ENCODE results near the gene VAV3. TPM values are rescaled to one million over a fixed set of nuclear protein-coding genes. Genes with fewer than 3 reads are reported as not detected.
A peak's percentile ranks its signal among the peaks of the same experiment; 100 is the strongest.

VAV3 gene
- total RNA-seq, 5 donors from 2014 or later (not counting 1 experiment from before 2014, with no cell fraction given): 3.7 to 13.4 (median 4.6) TPM

DNA sequence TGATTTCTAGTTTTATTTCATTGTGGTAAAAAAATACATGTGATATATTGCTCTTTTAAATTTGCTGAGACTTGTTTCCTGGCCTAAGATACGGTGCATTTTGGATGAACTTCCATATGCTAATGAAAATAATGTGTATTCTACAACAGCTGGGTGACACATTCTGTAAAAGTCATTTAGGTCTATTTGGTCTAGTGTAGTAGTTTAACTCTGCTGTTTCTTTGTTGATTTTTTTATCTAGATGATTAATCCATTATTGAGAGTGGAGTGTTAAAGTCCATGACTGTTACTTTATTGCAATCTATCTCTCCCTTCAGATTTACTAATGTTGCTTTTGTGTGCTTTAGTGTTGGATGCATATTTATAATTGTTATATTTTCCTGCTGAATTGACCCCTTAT, 161.4 kb downstream of the VAV3 start:
- WGBS (ENCODE audit: insufficient coverage): 86% methylated on average over 1 of the region's 1 CpG
- H3K27me3 ChIP-seq (replicated peaks in 1 of 2; ENCODE audit: control insufficient read depth in 2 of 2, extremely low read depth in 1 of 2, insufficient read depth in 2 of 2, low read length in 1 of 2): no peaks in the 10 kb centered on the region
- CTCF ChIA-PET: no interaction called here
- no peak for ATAC-seq (replicated peaks in 1 of 4)
- H3K9me3 Mint-ChIP-seq: peaks cover 0 to 10% (median 0%) of the 10 kb centered on the region in 3 donors
- no peaks in the 10 kb centered on the region for H3K36me3 Mint-ChIP-seq
- no peaks in the 10 kb centered on the region for H3K9me3 ChIP-seq
- no peak overlapping the region for H3K4me3 Mint-ChIP-seq
- H3K4me1 ChIP-seq (ENCODE audit: control insufficient read depth in 1 of 2, extremely low read depth in 1 of 2, insufficient read depth in 2 of 2, low read length in 2 of 2): peaks cover 7 to 27% of the 10 kb centered on the region in 2 experiments
- H3K4me1 Mint-ChIP-seq: peaks cover 32 to 43% (median 41%) of the 10 kb centered on the region in 3 donors
- H3K36me3 ChIP-seq (ENCODE audit: control insufficient read depth in 2 of 2, extremely low read depth in 1 of 2, insufficient read depth in 1 of 2, low read length in 1 of 2): no peaks in the 10 kb centered on the region
- no peak overlapping the region for H3K4me3 ChIP-seq (ENCODE audit: control insufficient read depth in 1 of 2, extremely low read depth in 1 of 2, low read length in 1 of 2)
- POLR2A ChIA-PET: no interaction called here
- peak overlapping the region in 1 of 2 donors; percentile 50 for H3K27ac Mint-ChIP-seq
- DNase-seq: no peak
- no peaks in the 10 kb centered on the region for H3K27me3 Mint-ChIP-seq
- H3K27ac ChIP-seq (ENCODE audit: low read length): no peak overlapping the region

DNA sequence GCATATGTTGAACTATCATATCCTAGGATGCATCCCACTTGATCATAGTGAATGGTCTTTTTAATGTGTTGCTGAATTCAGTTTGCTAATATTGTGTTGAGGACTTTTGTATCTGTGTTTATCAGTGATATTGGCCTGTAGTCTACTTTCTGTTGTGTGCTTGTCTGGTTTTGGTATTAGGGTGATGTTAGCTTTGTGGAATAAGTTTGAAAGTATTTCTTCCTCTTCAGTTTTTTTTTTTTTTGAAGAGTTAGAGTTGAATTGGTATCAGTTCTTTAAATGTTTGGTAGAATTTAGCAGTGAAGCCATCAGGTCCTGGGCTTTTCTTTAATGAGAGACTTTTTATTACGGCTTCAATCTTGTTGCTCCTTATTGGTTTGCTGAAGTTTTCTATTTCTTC, 162.3 kb downstream of the VAV3 start:
- Histone ChIP-seq H3K27me3 (replicated peaks in 1 of 2; ENCODE audit: control insufficient read depth in 2 of 2, extremely low read depth in 1 of 2, insufficient read depth in 2 of 2, low read length in 1 of 2) (no peaks in the 10 kb centered on the region), H3K4me3 (ENCODE audit: control insufficient read depth in 1 of 2, extremely low read depth in 1 of 2, low read length in 1 of 2) (no peak overlapping the region), H3K9me3 (no peaks in the 10 kb centered on the region), H3K27ac (ENCODE audit: low read length) (no peak overlapping the region), H3K36me3 (ENCODE audit: control insufficient read depth in 2 of 2, extremely low read depth in 1 of 2, insufficient read depth in 1 of 2, low read length in 1 of 2) (no peaks in the 10 kb centered on the region), H3K4me1 (ENCODE audit: control insufficient read depth in 1 of 2, extremely low read depth in 1 of 2, insufficient read depth in 2 of 2, low read length in 2 of 2) (peaks cover 7 to 27% of the 10 kb centered on the region in 2 experiments)
- Mint-ChIP-seq H3K27ac (no peak overlapping the region), H3K27me3 (no peaks in the 10 kb centered on the region), H3K4me3 (peak overlapping the region in 1 of 3 donors; percentile 10), H3K4me1 (peaks cover 32 to 43% (median 41%) of the 10 kb centered on the region in 3 donors), H3K36me3 (no peaks in the 10 kb centered on the region), H3K9me3 (peaks cover 0 to 10% (median 0%) of the 10 kb centered on the region in 3 donors)
- DNase-seq (no peak), ATAC-seq (replicated peaks in 1 of 4) (no peak)
- ChIA-PET POLR2A (interaction anchor here in 1 of 2 donors (0.6 kb wide), 1 partner anchor 25 kb away, joined by 5 read pairs; no protein-coding TSS in a partner anchor), CTCF (no interaction called here)
- no CpG with 5 or more reads among the region's 1 CpG for WGBS (ENCODE audit: insufficient coverage)

DNA sequence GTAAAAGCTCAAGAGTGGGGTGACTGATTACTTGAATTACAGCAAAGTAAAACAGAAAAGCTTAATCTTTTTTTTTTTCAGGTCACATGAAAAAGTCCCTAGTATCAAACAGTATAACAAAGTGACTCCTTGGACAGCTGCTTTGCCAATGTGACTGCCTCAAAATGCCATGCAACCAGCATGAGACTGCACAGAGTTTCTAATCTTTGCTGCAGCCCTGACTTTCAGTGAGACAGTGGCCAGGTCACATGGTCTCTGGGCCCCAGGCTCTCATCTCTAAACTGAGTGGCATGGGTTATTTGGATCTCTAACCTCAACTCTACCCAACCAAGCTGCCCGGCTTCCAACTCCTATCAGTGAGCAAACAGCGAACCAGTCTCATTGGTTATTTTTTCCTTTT, 169.0 kb downstream of the VAV3 start:
- H3K4me3 ChIP-seq (ENCODE audit: control insufficient read depth in 1 of 2, extremely low read depth in 1 of 2, low read length in 1 of 2): no peak overlapping the region
- H3K27ac Mint-ChIP-seq: no peak overlapping the region
- peaks cover 17 to 37% (median 24%) of the 10 kb centered on the region in 3 donors for H3K4me1 Mint-ChIP-seq

DNA sequence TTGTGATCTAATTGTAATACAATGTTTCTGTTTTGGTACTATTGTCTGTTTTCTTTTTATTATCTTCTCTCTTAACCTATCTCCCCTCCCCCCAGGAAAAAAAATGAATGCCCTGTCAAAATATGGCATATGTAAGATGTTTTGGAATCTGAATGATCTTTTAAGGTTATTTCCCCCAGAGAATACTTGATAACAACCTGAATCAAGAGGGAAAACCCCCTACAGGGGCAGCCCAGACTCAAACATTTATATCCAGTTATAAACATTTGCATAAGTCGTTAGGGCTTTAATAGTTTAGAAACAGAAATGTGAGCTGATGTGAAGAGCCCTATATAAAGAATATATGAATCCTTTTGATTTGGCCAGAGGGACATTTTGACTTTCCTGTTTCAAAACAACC, 169.5 kb downstream of the VAV3 start:
- POLR2A ChIA-PET: interaction anchor here in 1 of 2 donors (0.5 kb wide), 1 partner anchor 53 kb away, joined by 3 read pairs; no protein-coding TSS in a partner anchor
- WGBS (ENCODE audit: insufficient coverage): no CpG with 5 or more reads among the region's 1 CpG
- H3K27ac Mint-ChIP-seq: no peak overlapping the region

More for the DNA sequence above, 169.0 kb downstream of the VAV3 start:
- ChIA-PET CTCF (interaction anchor here (0.7 to 1.0 kb wide), 2 partner anchors 9 to 14 kb away, joined by 3 to 5 read pairs; no protein-coding TSS in a partner anchor), POLR2A (no interaction called here)
- H3K4me1 ChIP-seq (ENCODE audit: control insufficient read depth in 1 of 2, extremely low read depth in 1 of 2, insufficient read depth in 2 of 2, low read length in 2 of 2): peaks cover 0 to 9% of the 10 kb centered on the region in 2 experiments
- peaks cover 0 to 7% (median 0%) of the 10 kb centered on the region in 3 donors for H3K9me3 Mint-ChIP-seq
- H3K36me3 Mint-ChIP-seq: no peaks in the 10 kb centered on the region
- no peaks in the 10 kb centered on the region for H3K9me3 ChIP-seq
- H3K27me3 Mint-ChIP-seq: no peaks in the 10 kb centered on the region
- no peaks in the 10 kb centered on the region for H3K27me3 ChIP-seq (replicated peaks in 1 of 2; ENCODE audit: control insufficient read depth in 2 of 2, extremely low read depth in 1 of 2, insufficient read depth in 2 of 2, low read length in 1 of 2)
- no peak overlapping the region for H3K27ac ChIP-seq (ENCODE audit: low read length)
- no peak for DNase-seq
- no peaks in the 10 kb centered on the region for H3K36me3 ChIP-seq (ENCODE audit: control insufficient read depth in 2 of 2, extremely low read depth in 1 of 2, insufficient read depth in 1 of 2, low read length in 1 of 2)
- H3K4me3 Mint-ChIP-seq: no peak overlapping the region
- ATAC-seq (replicated peaks in 1 of 4): peak in 1 of 4 experiments; percentile 37
- WGBS (ENCODE audit: insufficient coverage): no CpG with 5 or more reads among the region's 2 CpGs

DNA sequence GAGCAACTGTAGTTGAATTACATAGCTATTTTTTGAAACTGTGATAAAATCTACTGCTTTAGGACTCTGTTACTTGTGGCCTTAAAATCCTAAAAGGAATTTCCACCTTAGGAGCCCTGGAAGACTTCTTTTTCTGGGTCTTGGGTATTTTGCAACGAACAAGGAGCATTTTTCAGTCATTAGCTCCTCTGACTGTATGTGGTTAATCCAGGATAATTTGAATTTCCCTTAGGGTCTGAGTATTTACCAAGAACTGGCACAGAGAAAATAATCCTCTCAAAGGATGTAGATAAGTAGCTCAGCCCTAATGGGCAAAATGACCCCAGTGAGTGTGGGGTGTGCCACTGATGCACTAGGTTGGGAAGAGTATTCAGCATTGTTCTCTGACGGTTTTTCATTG, 170.4 kb downstream of the VAV3 start:
- ChIA-PET CTCF (interaction anchor here (0.6 to 1.3 kb wide), 5 partner anchors 9 to 333 kb away, joined by 3 to 4 read pairs (median 3); no protein-coding TSS in a partner anchor), POLR2A (interaction anchor here in 1 of 2 donors (0.5 kb wide), 1 partner anchor 130 kb away, joined by 3 read pairs; no protein-coding TSS in a partner anchor)
- Histone ChIP-seq H3K27me3 (replicated peaks in 1 of 2; ENCODE audit: control insufficient read depth in 2 of 2, extremely low read depth in 1 of 2, insufficient read depth in 2 of 2, low read length in 1 of 2) (no peaks in the 10 kb centered on the region), H3K4me3 (ENCODE audit: control insufficient read depth in 1 of 2, extremely low read depth in 1 of 2, low read length in 1 of 2) (no peak overlapping the region), H3K27ac (ENCODE audit: low read length) (no peak overlapping the region), H3K36me3 (ENCODE audit: control insufficient read depth in 2 of 2, extremely low read depth in 1 of 2, insufficient read depth in 1 of 2, low read length in 1 of 2) (no peaks in the 10 kb centered on the region), H3K9me3 (no peaks in the 10 kb centered on the region), H3K4me1 (ENCODE audit: control insufficient read depth in 1 of 2, extremely low read depth in 1 of 2, insufficient read depth in 2 of 2, low read length in 2 of 2) (peaks cover 0 to 9% of the 10 kb centered on the region in 2 experiments)
- no peak for DNase-seq
- Mint-ChIP-seq H3K36me3 (no peaks in the 10 kb centered on the region), H3K4me3 (no peak overlapping the region), H3K4me1 (peaks cover 15 to 44% (median 29%) of the 10 kb centered on the region in 3 donors), H3K27ac (no peak overlapping the region), H3K9me3 (no peaks in the 10 kb centered on the region), H3K27me3 (no peaks in the 10 kb centered on the region)
- WGBS (ENCODE audit: insufficient coverage): no CpG with 5 or more reads among the region's 2 CpGs
- ATAC-seq (replicated peaks in 1 of 4): no peak

More for the DNA sequence above, 169.5 kb downstream of the VAV3 start:
- ATAC-seq (replicated peaks in 1 of 4) (peak in 1 of 4 experiments; percentile 86), DNase-seq (peak in 3 of 35 experiments; percentile 13 to 42 (median 18))
- H3K4me1 ChIP-seq (ENCODE audit: control insufficient read depth in 1 of 2, extremely low read depth in 1 of 2, insufficient read depth in 2 of 2, low read length in 2 of 2): peaks cover 0 to 9% of the 10 kb centered on the region in 2 experiments
- peaks cover 16 to 39% (median 25%) of the 10 kb centered on the region in 3 donors for H3K4me1 Mint-ChIP-seq
- no peaks in the 10 kb centered on the region for H3K9me3 ChIP-seq
- H3K27ac ChIP-seq (ENCODE audit: low read length): no peak overlapping the region
- no peak overlapping the region for H3K4me3 Mint-ChIP-seq
- CTCF ChIA-PET: interaction anchor here (0.7 to 1.0 kb wide), 2 partner anchors 8 to 13 kb away, joined by 3 to 5 read pairs; no protein-coding TSS in a partner anchor
- H3K36me3 Mint-ChIP-seq: no peaks in the 10 kb centered on the region
- no peaks in the 10 kb centered on the region for H3K27me3 Mint-ChIP-seq
- H3K36me3 ChIP-seq (ENCODE audit: control insufficient read depth in 2 of 2, extremely low read depth in 1 of 2, insufficient read depth in 1 of 2, low read length in 1 of 2): no peaks in the 10 kb centered on the region
- no peaks in the 10 kb centered on the region for H3K27me3 ChIP-seq (replicated peaks in 1 of 2; ENCODE audit: control insufficient read depth in 2 of 2, extremely low read depth in 1 of 2, insufficient read depth in 2 of 2, low read length in 1 of 2)
- H3K9me3 Mint-ChIP-seq: peaks cover 0 to 3% (median 0%) of the 10 kb centered on the region in 3 donors
- no peak overlapping the region for H3K4me3 ChIP-seq (ENCODE audit: control insufficient read depth in 1 of 2, extremely low read depth in 1 of 2, low read length in 1 of 2)

DNA sequence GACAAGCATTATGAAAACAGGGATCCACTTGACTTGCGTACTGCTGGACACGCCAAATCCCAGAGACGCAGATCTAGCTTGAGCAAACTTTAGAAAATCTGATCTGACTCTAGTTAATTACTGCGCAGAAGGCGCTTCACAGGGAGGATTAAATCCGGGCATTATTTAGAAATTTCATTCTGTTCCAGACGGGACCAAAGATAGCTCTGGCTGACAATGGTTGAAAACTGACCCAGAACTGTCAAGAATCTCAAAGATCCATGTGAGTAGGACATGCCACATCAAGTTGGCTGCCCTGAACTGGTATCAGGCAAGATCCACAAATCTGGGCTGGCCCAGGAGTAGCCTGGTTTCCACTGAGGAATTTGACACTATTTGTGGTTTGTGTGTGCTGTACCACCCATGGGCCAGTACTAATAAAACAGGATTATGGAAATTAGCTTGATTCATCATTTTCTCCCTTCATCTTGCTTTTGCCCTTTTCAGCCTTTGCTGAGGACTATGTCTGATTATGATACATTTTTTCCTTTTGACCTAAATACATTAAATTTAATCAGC, 171.0 kb downstream of the VAV3 start:
- ChIA-PET CTCF (interaction anchor here (0.6 to 1.3 kb wide), 5 partner anchors 8 to 333 kb away, joined by 3 to 4 read pairs (median 3); no protein-coding TSS in a partner anchor), POLR2A (interaction anchor here in 1 of 2 donors (0.5 kb wide), 1 partner anchor 130 kb away, joined by 3 read pairs; no protein-coding TSS in a partner anchor)
- no peak for ATAC-seq (replicated peaks in 1 of 4)
- H3K27me3 Mint-ChIP-seq: no peaks in the 10 kb centered on the region
- H3K4me3 Mint-ChIP-seq: no peak overlapping the region
- Histone ChIP-seq H3K4me1 (ENCODE audit: control insufficient read depth in 1 of 2, extremely low read depth in 1 of 2, insufficient read depth in 2 of 2, low read length in 2 of 2) (peaks cover 3 to 13% of the 10 kb centered on the region in 2 experiments), H3K9me3 (no peaks in the 10 kb centered on the region), H3K27me3 (replicated peaks in 1 of 2; ENCODE audit: control insufficient read depth in 2 of 2, extremely low read depth in 1 of 2, insufficient read depth in 2 of 2, low read length in 1 of 2) (no peaks in the 10 kb centered on the region), H3K36me3 (ENCODE audit: control insufficient read depth in 2 of 2, extremely low read depth in 1 of 2, insufficient read depth in 1 of 2, low read length in 1 of 2) (no peaks in the 10 kb centered on the region), H3K4me3 (ENCODE audit: control insufficient read depth in 1 of 2, extremely low read depth in 1 of 2, low read length in 1 of 2) (no peak overlapping the region), H3K27ac (ENCODE audit: low read length) (no peak overlapping the region)
- no peaks in the 10 kb centered on the region for H3K9me3 Mint-ChIP-seq
- H3K27ac Mint-ChIP-seq: no peak overlapping the region
- no peak for DNase-seq
- H3K4me1 Mint-ChIP-seq: peaks cover 20 to 48% (median 34%) of the 10 kb centered on the region in 3 donors
- WGBS (ENCODE audit: insufficient coverage): 95% methylated on average over 7 of the region's 7 CpGs
- H3K36me3 Mint-ChIP-seq: no peaks in the 10 kb centered on the region

Data from T-cell (primary cell).